Cardiac muscle cell (in vitro differentiated cells and primary cell): ENCODE results near the gene CAST. TPM values are rescaled to one million over a fixed set of nuclear protein-coding genes. Genes with fewer than 3 reads are reported as not detected.

ENCODE experiments used
- DNase-seq, 2 donors: peaks; one replicate each; pipeline versions ENCODE4 v3.0.0 to v3.0.0-alpha.2; 2010 to 2017; ENCODE audit warnings: low read depth in 1 of 2, low spot score in 1 of 2
- H3K27ac ChIP-seq: fragments of 200-600 bp; sonication (generic); 2 replicates; pipeline ENCODE4 v1.5.1; 2016
- H3K27me3 ChIP-seq: fragments of 200-600 bp; sonication (generic); 2 replicates; pipeline ENCODE4 v1.6.0; 2016; ENCODE audit warnings: control low read depth
- H3K36me3 ChIP-seq: fragments of 200-600 bp; sonication (generic); 2 replicates; pipeline ENCODE4 v1.5.1; 2016; ENCODE audit warnings: control low read depth
- H3K4me1 ChIP-seq: fragments of 200-600 bp; sonication (generic); 2 replicates; pipeline ENCODE4 v1.8.1; 2017; ENCODE audit warnings: low read depth, mild to moderate bottlenecking, mixed run types
- H3K4me3 ChIP-seq: fragments of 200-600 bp; sonication (generic); 2 replicates; pipeline ENCODE4 v1.5.1; 2016; ENCODE audit warnings: mild to moderate bottlenecking
- H3K9me3 ChIP-seq: fragments of 200-600 bp; sonication (generic); 2 replicates; pipeline ENCODE4 v1.5.1; 2017; ENCODE audit warnings: low read depth, mild to moderate bottlenecking, control low read depth
- polyA plus RNA-seq: library from polyadenylated mRNA; unstranded; fragments of >200 nt; fragmentation: Nextera tagmentation; extraction: Ambion mirVana; gene quantifications from 2 replicates; pipeline ENCODE4 v1.2.1, GENCODE V29; 2016
- total RNA-seq: library from RNA; depleted of rRNA; stranded (reverse); fragments of >200 nt; gene quantifications from 2 replicates; pipeline ENCODE4 v1.2.3, GENCODE V29; 2016
- TF ChIP-seq, protein P1 (sequence below): IDR thresholded peaks from 2 replicates; pipeline ENCODE4 v1.5.1; 2012; ENCODE audit warnings: low read depth, mild to moderate bottlenecking, low read length

The CAST gene
- total and polyA plus RNA-seq, 2 experiments from 2014 or later = 85.2 to 101 TPM

DNA sequence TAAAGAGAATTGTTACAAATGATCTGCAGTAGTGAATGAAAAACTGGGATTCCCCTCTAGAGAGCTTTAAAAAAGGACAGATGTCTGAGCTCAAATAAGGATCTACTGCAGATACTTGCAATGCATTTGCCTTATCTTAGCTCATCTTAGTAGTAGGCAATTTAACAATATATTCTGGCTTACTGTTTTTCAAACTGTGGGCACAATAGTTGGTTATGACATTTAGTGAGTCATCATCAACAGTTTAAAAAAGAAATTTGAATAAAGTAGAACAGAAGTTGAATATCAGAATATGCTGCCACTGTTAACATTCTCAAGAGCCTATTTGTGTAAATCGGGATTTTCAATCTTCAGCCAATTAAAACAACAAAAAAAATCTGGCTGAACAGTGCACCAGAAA lies 6.7 kb upstream of the CAST start:
- H3K4me1 ChIP-seq = no peaks in the 10 kb centered on the region
- H3K4me3 ChIP-seq = no peak overlapping the region
- H3K27ac ChIP-seq = no peak overlapping the region
- H3K27me3 ChIP-seq = peaks cover 17% of the 10 kb centered on the region
- TF ChIP-seq, protein P1, sequence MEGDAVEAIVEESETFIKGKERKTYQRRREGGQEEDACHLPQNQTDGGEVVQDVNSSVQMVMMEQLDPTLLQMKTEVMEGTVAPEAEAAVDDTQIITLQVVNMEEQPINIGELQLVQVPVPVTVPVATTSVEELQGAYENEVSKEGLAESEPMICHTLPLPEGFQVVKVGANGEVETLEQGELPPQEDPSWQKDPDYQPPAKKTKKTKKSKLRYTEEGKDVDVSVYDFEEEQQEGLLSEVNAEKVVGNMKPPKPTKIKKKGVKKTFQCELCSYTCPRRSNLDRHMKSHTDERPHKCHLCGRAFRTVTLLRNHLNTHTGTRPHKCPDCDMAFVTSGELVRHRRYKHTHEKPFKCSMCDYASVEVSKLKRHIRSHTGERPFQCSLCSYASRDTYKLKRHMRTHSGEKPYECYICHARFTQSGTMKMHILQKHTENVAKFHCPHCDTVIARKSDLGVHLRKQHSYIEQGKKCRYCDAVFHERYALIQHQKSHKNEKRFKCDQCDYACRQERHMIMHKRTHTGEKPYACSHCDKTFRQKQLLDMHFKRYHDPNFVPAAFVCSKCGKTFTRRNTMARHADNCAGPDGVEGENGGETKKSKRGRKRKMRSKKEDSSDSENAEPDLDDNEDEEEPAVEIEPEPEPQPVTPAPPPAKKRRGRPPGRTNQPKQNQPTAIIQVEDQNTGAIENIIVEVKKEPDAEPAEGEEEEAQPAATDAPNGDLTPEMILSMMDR = no peak
- H3K9me3 ChIP-seq = no peaks in the 10 kb centered on the region
- H3K36me3 ChIP-seq = no peaks in the 10 kb centered on the region
- DNase-seq = no peak

DNA sequence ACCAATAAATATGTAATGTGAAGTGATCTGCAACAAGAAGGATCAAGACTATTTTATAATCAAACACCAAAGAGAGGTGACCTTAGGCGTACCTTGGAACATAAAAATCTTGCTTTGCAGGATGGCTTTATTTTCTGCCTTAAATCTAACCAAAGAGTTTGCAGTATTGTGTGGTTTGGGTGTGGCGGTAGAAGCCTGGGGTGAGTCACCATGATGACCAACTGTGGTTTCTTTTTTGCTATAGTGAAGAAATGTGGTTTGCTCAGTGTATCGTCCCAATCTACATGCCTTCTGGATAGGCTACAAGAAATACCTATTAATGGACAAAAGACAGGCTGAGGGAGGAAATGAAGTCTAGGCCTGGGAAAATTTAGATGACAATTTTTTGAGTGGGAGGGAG lies 5.1 kb upstream of the CAST start:
- TF ChIP-seq, protein P1 = no peak
- H3K27ac ChIP-seq = no peak overlapping the region

DNA sequence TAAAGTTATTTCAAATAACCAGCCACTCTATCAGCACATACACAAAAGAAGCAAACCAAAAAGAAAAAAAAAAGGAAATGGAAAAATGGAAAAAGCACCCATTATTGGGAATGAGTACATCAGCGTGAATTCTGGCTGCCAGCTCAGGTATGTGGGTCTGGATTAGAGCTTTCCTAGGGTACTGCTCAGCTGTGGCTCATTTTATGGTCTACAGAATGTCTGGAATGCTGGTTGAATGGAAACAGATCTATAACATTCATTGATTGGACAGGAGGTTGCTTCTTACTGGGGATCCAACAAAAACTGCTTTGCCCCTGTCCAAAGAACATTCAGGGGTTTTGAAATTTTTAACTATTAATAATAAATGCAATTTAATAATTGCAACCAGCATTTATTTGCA lies 3.9 kb upstream of the CAST start:
- no peak for DNase-seq
- H3K36me3 ChIP-seq = no peaks in the 10 kb centered on the region
- no peak overlapping the region for H3K4me3 ChIP-seq
- H3K27ac ChIP-seq = no peak overlapping the region
- no peaks in the 10 kb centered on the region for H3K4me1 ChIP-seq
- H3K9me3 ChIP-seq = no peaks in the 10 kb centered on the region
- peaks cover 19% of the 10 kb centered on the region for H3K27me3 ChIP-seq
- TF ChIP-seq, protein P1 = no peak

More for the DNA sequence above, 5.1 kb upstream of the CAST start:
- Histone ChIP-seq H3K4me3 (no peak overlapping the region), H3K9me3 (no peaks in the 10 kb centered on the region), H3K4me1 (no peaks in the 10 kb centered on the region), H3K27me3 (peaks cover 19% of the 10 kb centered on the region), H3K36me3 (no peaks in the 10 kb centered on the region)
- peak in 1 of 2 donors; percentile 84 for DNase-seq

DNA sequence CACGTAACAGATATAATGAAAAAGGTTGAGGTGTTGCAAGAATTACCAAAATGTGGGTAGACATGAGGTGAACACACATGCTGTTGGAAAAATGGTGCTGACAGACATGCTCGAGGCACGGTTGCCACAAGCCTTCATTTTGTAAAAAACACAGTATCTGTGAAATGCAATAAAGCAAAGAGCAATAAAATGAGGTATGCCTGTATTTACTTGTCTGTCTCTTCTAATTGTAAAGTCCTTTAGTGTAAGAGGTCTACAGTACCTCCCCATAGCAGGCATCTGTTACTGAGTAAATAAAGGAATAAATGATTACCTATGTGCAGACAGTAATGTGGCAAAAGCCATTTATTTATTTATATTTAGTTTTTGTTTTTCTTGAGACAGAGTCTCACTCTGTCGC lies 3.0 kb upstream of the CAST start:
- Histone ChIP-seq H3K36me3 (no peaks in the 10 kb centered on the region), H3K27ac (no peak overlapping the region), H3K4me3 (no peak overlapping the region), H3K9me3 (no peaks in the 10 kb centered on the region), H3K27me3 (peaks cover 26% of the 10 kb centered on the region), H3K4me1 (no peaks in the 10 kb centered on the region)
- no peak for DNase-seq
- TF ChIP-seq, protein P1 = no peak

DNA sequence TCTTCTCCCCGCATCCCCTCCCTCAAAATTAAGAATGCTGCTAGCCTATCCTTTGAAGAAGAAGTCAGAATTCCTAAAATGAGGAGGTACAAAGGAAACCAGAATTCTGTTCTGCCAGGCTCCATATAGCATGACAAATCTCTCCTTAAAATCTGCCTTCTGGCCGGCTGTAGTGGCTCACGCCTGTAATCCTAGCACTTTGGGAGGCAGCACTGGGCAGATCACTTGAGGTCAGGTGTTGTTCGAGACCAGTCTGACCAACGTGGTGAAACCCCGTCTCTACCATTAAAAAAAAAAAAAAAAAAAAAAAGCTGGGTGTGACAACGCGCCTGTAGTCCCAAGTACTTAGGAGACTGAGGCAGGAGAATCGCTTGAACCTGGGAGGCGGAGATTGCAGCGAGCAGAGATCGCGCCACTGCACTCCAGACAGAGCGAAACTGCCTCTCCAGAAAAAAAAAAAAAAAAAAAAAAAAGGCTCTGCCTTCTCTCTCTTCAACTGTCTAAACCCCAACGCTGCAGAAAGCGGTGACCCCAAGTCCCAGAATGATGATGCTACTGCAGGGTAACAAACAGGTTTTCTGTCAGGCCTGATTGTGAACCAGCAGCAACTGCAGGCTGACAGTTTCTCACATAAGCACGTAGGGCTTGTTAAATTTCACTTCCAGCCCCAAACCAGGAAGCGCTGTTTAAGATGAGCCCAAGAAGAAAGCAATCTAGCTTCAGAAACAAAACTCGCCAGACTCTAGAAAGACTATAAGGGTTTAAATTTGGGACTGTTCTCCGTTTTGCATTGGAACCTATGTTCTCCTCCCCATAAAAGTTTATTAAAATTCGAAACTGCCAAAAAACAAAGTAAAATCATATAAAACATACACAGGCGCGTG lies 963 bp upstream of the CAST start:
- no peaks in the 10 kb centered on the region for H3K36me3 ChIP-seq
- H3K4me1 ChIP-seq = no peaks in the 10 kb centered on the region
- DNase-seq = peak; percentile 16 to 59
- TF ChIP-seq, protein P1 = no peak
- peak overlapping the region; percentile 61 for H3K4me3 ChIP-seq
- H3K27me3 ChIP-seq = peaks cover 38% of the 10 kb centered on the region
- H3K27ac ChIP-seq = no peak overlapping the region
- no peaks in the 10 kb centered on the region for H3K9me3 ChIP-seq
